Osteoblast (primary cell): ENCODE results near the gene POU2F3. TPM values are rescaled to one million over a fixed set of nuclear protein-coding genes. Genes with fewer than 3 reads are reported as not detected.

ENCODE experiments used
- DNase-seq: peaks from one replicate; pipeline ENCODE4 v3.0.0; 2011; ENCODE audit warnings: low spot score, mixed read lengths; ENCODE audit not compliant: insufficient read length; ENCODE audit errors: missing footprints
- H2AFZ ChIP-seq: 2 replicates; pipeline ENCODE4 v1.6.0; 2011; ENCODE audit warnings: mild to moderate bottlenecking, low read length
- H3K27ac ChIP-seq: 2 replicates; pipeline ENCODE4 v1.5.1; 2011; ENCODE audit warnings: mild to moderate bottlenecking, low read depth, low read length, moderate library complexity
- H3K27me3 ChIP-seq: 2 replicates; pipeline ENCODE4 v1.6.0; 2012; ENCODE audit warnings: mild to moderate bottlenecking, control low read depth, inconsistent platforms, low read length, moderate library complexity; ENCODE audit not compliant: insufficient read depth
- H3K36me3 ChIP-seq: 2 replicates; pipeline ENCODE4 v1.5.1; 2011; ENCODE audit warnings: mild to moderate bottlenecking, low read length, control low read depth, moderate library complexity; ENCODE audit not compliant: insufficient read depth
- H3K4me1 ChIP-seq: 2 replicates; pipeline ENCODE4 v1.5.1; 2011; ENCODE audit warnings: mild to moderate bottlenecking, low read length, control low read depth, moderate library complexity; ENCODE audit not compliant: insufficient read depth
- H3K4me2 ChIP-seq: 2 replicates; pipeline ENCODE4 v1.6.0; 2011; ENCODE audit warnings: mild to moderate bottlenecking, low read length; ENCODE audit not compliant: insufficient read depth
- H3K4me3 ChIP-seq: fragments of 200-600 bp; sonication (generic); 3 replicates; pipeline ENCODE4 v1.5.1; 2012; ENCODE audit warnings: mild to moderate bottlenecking, low read length, inconsistent platforms; ENCODE audit not compliant: insufficient read depth
- H3K79me2 ChIP-seq: 2 replicates; pipeline ENCODE4 v1.6.0; 2012; ENCODE audit warnings: mild to moderate bottlenecking, low read length, control low read depth, inconsistent platforms; ENCODE audit not compliant: insufficient read depth
- H3K9me3 ChIP-seq: 2 replicates; pipeline ENCODE4 v1.5.1; 2011; ENCODE audit warnings: low read depth, low read length, control low read depth
- H4K20me1 ChIP-seq: 2 replicates; pipeline ENCODE4 v1.6.0; 2012; ENCODE audit warnings: mild to moderate bottlenecking, low read length, control low read depth; ENCODE audit not compliant: insufficient read depth
- CTCF ChIP-seq: IDR thresholded peaks from 2 replicates; pipeline ENCODE4 v1.5.1; 2011; ENCODE audit warnings: mild to moderate bottlenecking, low read depth, low read length, moderate library complexity; ENCODE audit errors: extremely low read depth
- total RNA-seq: library from RNA; depleted of rRNA; stranded (reverse); fragments of >200 nt; gene quantifications from 2 replicates; pipeline ENCODE4 v1.2.3, GENCODE V29; 2012

POU2F3 gene
- total RNA-seq, 1 donor, result under 0.01 TPM

GRCh38 chr11:120198403-120198786 lies 41.5 kb upstream of the POU2F3 start:
- Histone ChIP-seq H3K79me2 (no peaks in the 10 kb centered on the region), H3K27me3 (peaks cover 24% of the 10 kb centered on the region), H3K4me1 (no peaks in the 10 kb centered on the region), H3K27ac (no peak overlapping the region), H3K4me2 (no peak overlapping the region), H4K20me1 (no peaks in the 10 kb centered on the region), H3K9me3 (no peaks in the 10 kb centered on the region), H3K36me3 (no peaks in the 10 kb centered on the region), H3K4me3 (no peak overlapping the region), H2AFZ (no peak overlapping the region)
- peak; percentile 31 for DNase-seq
- no peak for TF ChIP-seq CTCF

GRCh38 chr11:120198787-120199469 lies 41.0 kb upstream of the POU2F3 start:
- no peak for TF ChIP-seq CTCF
- no peaks in the 10 kb centered on the region for H4K20me1 ChIP-seq

GRCh38 chr11:120199613-120200012 lies 40.3 kb upstream of the POU2F3 start:
- no peaks in the 10 kb centered on the region for H3K79me2 ChIP-seq
- no peaks in the 10 kb centered on the region for H3K9me3 ChIP-seq
- H3K4me3 ChIP-seq, result no peak overlapping the region
- no peak overlapping the region for H2AFZ ChIP-seq
- peaks cover 21% of the 10 kb centered on the region for H3K27me3 ChIP-seq
- DNase-seq, result peak; percentile 37
- no peak overlapping the region for H3K4me2 ChIP-seq
- no peak overlapping the region for H3K27ac ChIP-seq
- no peaks in the 10 kb centered on the region for H3K4me1 ChIP-seq
- no peaks in the 10 kb centered on the region for H4K20me1 ChIP-seq
- H3K36me3 ChIP-seq, result no peaks in the 10 kb centered on the region
- no peak for TF ChIP-seq CTCF

More at GRCh38 chr11:120198787-120199469, 41.0 kb upstream of the POU2F3 start:
- no peak overlapping the region for H2AFZ ChIP-seq
- peak; percentile 66 for DNase-seq
- no peaks in the 10 kb centered on the region for H3K9me3 ChIP-seq
- H3K4me1 ChIP-seq, result no peaks in the 10 kb centered on the region
- H3K27ac ChIP-seq, result no peak overlapping the region
- H3K4me3 ChIP-seq, result no peak overlapping the region
- H3K4me2 ChIP-seq, result no peak overlapping the region
- H3K36me3 ChIP-seq, result no peaks in the 10 kb centered on the region
- no peaks in the 10 kb centered on the region for H3K79me2 ChIP-seq
- peaks cover 22% of the 10 kb centered on the region for H3K27me3 ChIP-seq

- peaks cover 21% of the 10 kb centered on the region for H3K27me3 ChIP-seq
- H2AFZ ChIP-seq, result no peak overlapping the region
- H3K27ac ChIP-seq, result no peak overlapping the region
- DNase-seq, result peak; percentile 38
- H3K79me2 ChIP-seq, result no peaks in the 10 kb centered on the region
- no peaks in the 10 kb centered on the region for H3K36me3 ChIP-seq
- no peak overlapping the region for H3K4me2 ChIP-seq
- H4K20me1 ChIP-seq, result no peaks in the 10 kb centered on the region
- no peaks in the 10 kb centered on the region for H3K9me3 ChIP-seq
- TF ChIP-seq CTCF, result no peak
- H3K4me3 ChIP-seq, result no peak overlapping the region
- peaks cover 6% of the 10 kb centered on the region for H3K4me1 ChIP-seq
Observed at GRCh38 chr11:120200677-120201076, 39.3 kb upstream of the POU2F3 start.
